Measurements from ENCODE around the gene AQP2. TPM values are rescaled to one million over a fixed set of nuclear protein-coding genes. Genes with fewer than 3 reads are reported as not detected.

The AQP2 gene
- total and polyA plus RNA-seq, 2 of the 13 experiments (the other 11 are each of a cell fraction or from before 2014, with no cell fraction given) = not detected

DNA sequence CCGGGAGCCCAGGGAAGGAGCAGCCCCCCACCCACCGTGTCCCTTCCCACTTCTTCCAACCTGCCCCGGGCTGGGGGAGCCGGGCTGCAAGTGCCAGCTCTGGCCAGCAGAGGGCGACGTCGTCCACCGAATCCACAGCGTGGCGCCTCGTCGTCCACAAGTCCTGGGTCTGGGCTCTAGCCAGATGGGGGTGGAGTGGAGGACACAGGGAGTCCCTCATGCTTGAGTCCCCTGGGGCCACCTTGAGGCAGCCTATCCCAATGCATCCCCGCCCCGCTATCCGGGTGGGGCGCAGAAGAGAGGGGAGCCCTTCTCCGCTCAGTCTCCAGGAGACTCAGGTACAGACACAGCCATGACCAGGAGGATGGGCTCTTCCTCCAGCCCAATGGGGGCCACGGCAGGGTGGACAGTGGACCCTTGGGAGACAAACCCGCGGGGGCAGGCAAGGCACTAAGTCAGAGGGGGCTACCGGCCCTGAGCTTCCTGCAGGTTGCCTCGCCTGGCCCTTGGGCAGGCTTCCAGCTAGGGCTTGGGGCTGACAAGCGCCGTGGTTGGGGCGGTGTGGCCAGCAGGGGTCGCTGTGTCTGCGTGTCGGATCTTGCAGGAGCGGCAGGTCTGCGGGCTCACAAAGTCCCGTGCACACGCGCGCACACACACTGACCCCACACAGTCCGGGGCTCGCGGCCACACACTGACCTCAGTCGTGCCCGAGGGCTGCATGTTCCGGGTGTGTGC, 16.7 kb downstream of the AQP2 start (continued):
- TF ChIP-seq ELF3 (CRISPR knock-in tag; IDR thresholded peaks at IDR 0.05) = no peak
- no peak for TF ChIP-seq ISX (CRISPR knock-in tag; conservative IDR thresholded peaks at IDR 0.05)
- no peak for TF ChIP-seq GPN1 (CRISPR knock-in tag; IDR thresholded peaks at IDR 0.05; ENCODE audit: borderline replicate concordance)
- TF ChIP-seq TMF1 (CRISPR knock-in tag; IDR thresholded peaks at IDR 0.05; ENCODE audit: low read depth) = no peak
- TF ChIP-seq, protein P1, sequence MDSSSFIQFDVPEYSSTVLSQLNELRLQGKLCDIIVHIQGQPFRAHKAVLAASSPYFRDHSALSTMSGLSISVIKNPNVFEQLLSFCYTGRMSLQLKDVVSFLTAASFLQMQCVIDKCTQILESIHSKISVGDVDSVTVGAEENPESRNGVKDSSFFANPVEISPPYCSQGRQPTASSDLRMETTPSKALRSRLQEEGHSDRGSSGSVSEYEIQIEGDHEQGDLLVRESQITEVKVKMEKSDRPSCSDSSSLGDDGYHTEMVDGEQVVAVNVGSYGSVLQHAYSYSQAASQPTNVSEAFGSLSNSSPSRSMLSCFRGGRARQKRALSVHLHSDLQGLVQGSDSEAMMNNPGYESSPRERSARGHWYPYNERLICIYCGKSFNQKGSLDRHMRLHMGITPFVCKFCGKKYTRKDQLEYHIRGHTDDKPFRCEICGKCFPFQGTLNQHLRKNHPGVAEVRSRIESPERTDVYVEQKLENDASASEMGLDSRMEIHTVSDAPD (CRISPR knock-in tag; IDR thresholded peaks at IDR 0.05) = no peak
- TF ChIP-seq PCBP1 (IDR thresholded peaks at IDR 0.05; ENCODE audit: borderline replicate concordance, low read depth, low read length) = no peak
- TF ChIP-seq ZNF30 (CRISPR knock-in tag; IDR thresholded peaks at IDR 0.05) = no peak
- TF ChIP-seq HHEX (CRISPR knock-in tag; IDR thresholded peaks at IDR 0.05) = no peak
- 0 out of 2 replicates have a peak, but pooled peaks have one; percentile 57 for TF ChIP-seq GFI1 (CRISPR knock-in tag; IDR thresholded peaks at IDR 0.05; ENCODE audit: borderline replicate concordance)
- TF ChIP-seq, protein P2, sequence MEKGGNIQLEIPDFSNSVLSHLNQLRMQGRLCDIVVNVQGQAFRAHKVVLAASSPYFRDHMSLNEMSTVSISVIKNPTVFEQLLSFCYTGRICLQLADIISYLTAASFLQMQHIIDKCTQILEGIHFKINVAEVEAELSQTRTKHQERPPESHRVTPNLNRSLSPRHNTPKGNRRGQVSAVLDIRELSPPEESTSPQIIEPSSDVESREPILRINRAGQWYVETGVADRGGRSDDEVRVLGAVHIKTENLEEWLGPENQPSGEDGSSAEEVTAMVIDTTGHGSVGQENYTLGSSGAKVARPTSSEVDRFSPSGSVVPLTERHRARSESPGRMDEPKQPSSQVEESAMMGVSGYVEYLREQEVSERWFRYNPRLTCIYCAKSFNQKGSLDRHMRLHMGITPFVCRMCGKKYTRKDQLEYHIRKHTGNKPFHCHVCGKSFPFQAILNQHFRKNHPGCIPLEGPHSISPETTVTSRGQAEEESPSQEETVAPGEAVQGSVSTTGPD (CRISPR knock-in tag; IDR thresholded peaks at IDR 0.05) = no peak
- TF ChIP-seq, protein P3, sequence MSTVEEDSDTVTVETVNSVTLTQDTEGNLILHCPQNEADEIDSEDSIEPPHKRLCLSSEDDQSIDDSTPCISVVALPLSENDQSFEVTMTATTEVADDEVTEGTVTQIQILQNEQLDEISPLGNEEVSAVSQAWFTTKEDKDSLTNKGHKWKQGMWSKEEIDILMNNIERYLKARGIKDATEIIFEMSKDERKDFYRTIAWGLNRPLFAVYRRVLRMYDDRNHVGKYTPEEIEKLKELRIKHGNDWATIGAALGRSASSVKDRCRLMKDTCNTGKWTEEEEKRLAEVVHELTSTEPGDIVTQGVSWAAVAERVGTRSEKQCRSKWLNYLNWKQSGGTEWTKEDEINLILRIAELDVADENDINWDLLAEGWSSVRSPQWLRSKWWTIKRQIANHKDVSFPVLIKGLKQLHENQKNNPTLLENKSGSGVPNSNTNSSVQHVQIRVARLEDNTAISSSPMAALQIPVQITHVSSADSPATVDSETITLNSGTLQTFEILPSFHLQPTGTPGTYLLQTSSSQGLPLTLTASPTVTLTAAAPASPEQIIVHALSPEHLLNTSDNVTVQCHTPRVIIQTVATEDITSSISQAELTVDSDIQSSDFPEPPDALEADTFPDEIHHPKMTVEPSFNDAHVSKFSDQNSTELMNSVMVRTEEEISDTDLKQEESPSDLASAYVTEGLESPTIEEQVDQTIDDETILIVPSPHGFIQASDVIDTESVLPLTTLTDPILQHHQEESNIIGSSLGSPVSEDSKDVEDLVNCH (CRISPR knock-in tag; IDR thresholded peaks at IDR 0.05) = 0 out of 2 replicates have a peak, but pooled peaks have one; percentile 41
- TF ChIP-seq, protein P4, sequence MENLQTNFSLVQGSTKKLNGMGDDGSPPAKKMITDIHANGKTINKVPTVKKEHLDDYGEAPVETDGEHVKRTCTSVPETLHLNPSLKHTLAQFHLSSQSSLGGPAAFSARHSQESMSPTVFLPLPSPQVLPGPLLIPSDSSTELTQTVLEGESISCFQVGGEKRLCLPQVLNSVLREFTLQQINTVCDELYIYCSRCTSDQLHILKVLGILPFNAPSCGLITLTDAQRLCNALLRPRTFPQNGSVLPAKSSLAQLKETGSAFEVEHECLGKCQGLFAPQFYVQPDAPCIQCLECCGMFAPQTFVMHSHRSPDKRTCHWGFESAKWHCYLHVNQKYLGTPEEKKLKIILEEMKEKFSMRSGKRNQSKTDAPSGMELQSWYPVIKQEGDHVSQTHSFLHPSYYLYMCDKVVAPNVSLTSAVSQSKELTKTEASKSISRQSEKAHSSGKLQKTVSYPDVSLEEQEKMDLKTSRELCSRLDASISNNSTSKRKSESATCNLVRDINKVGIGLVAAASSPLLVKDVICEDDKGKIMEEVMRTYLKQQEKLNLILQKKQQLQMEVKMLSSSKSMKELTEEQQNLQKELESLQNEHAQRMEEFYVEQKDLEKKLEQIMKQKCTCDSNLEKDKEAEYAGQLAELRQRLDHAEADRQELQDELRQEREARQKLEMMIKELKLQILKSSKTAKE (CRISPR knock-in tag; IDR thresholded peaks at IDR 0.05; ENCODE audit: borderline replicate concordance) = no peak
- no peak for TF ChIP-seq SOX13 (IDR thresholded peaks at IDR 0.05)
- no peak for TF ChIP-seq SOX13 (CRISPR knock-in tag; conservative IDR thresholded peaks at IDR 0.05 in 1 of 2, IDR thresholded peaks at IDR 0.05 in 1 of 2)
- TF ChIP-seq, protein P5, sequence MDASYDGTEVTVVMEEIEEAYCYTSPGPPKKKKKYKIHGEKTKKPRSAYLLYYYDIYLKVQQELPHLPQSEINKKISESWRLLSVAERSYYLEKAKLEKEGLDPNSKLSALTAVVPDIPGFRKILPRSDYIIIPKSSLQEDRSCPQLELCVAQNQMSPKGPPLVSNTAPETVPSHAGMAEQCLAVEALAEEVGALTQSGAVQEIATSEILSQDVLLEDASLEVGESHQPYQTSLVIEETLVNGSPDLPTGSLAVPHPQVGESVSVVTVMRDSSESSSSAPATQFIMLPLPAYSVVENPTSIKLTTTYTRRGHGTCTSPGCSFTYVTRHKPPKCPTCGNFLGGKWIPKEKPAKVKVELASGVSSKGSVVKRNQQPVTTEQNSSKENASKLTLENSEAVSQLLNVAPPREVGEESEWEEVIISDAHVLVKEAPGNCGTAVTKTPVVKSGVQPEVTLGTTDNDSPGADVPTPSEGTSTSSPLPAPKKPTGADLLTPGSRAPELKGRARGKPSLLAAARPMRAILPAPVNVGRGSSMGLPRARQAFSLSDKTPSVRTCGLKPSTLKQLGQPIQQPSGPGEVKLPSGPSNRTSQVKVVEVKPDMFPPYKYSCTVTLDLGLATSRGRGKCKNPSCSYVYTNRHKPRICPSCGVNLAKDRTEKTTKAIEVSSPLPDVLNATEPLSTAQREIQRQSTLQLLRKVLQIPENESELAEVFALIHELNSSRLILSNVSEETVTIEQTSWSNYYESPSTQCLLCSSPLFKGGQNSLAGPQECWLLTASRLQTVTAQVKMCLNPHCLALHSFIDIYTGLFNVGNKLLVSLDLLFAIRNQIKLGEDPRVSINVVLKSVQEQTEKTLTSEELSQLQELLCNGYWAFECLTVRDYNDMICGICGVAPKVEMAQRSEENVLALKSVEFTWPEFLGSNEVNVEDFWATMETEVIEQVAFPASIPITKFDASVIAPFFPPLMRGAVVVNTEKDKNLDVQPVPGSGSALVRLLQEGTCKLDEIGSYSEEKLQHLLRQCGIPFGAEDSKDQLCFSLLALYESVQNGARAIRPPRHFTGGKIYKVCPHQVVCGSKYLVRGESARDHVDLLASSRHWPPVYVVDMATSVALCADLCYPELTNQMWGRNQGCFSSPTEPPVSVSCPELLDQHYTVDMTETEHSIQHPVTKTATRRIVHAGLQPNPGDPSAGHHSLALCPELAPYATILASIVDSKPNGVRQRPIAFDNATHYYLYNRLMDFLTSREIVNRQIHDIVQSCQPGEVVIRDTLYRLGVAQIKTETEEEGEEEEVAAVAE (CRISPR knock-in tag; IDR thresholded peaks at IDR 0.05; ENCODE audit: borderline replicate concordance) = no peak
- TF ChIP-seq TAF15 (IDR thresholded peaks at IDR 0.05; ENCODE audit: low read depth, low read length, poor library complexity, severe bottlenecking) = no peak

Data from HepG2 (cell line).